A549 (cell line): ENCODE data around the gene FAM162A. TPM values are rescaled to one million over a fixed set of nuclear protein-coding genes. Genes with fewer than 3 reads are reported as not detected.
A peak's percentile ranks its signal among the peaks of the same experiment; 100 is the strongest.

Experiments used
- ATAC-seq, 2 experiments: fragments of 200-7000 bp in 1 of 2; fragments of >200 bp in 1 of 2; cut with Nextera tagmentation in 1 of 2; cut with Tn5 transposase in 1 of 2; 3 replicates each; pipeline versions ENCODE4 v1.8.0 to v1.9.1; 2018 to 2020; ENCODE audit warnings: mild to moderate bottlenecking in 1 of 2, moderate library complexity in 1 of 2
- CTCF ChIA-PET: fragments of 300-600 bp; sonication (Branson Sonifier 250); formaldehyde crosslinking; extraction: SDS; loops from one replicate; lab custom pipeline; 2021; ENCODE audit warnings: antibody characterized with exemption, inconsistent platforms; lab: Yijun Ruan, JAX
- POLR2A ChIA-PET: fragments of 350-600 bp; formaldehyde crosslinking; extraction: SDS; loops from one replicate; lab custom pipeline; 2021; ENCODE audit warnings: antibody characterized with exemption, inconsistent platforms; lab: Yijun Ruan, JAX
- DNase-seq, 2 experiments: peaks; one replicate each; pipeline versions ENCODE4 v3.0.0 to v3.0.0-alpha.2; 2011 to 2016; ENCODE audit warnings: low read depth in 1 of 2, low spot score in 1 of 2
- FAIRE-seq: peaks from 2 replicates; lab custom pipeline; 2011; peaks lifted over from hg19 to GRCh38; lab: Jason Lieb, UNC
- H3K27ac ChIP-seq, 2 experiments: fragments of >200 bp; sonication (Bioruptor Twin); formaldehyde crosslinking; 3 replicates each; pipeline ENCODE4 v1.5.1; 2016 to 2017
- H3K4me1 ChIP-seq: fragments of >200 bp; sonication (Bioruptor Twin); formaldehyde crosslinking; 3 replicates; pipeline ENCODE4 v1.6.1; 2016
- H3K4me2 ChIP-seq: fragments of >200 bp; sonication (Bioruptor Twin); formaldehyde crosslinking; 3 replicates; pipeline ENCODE4 v1.6.1; 2016
- H3K4me3 ChIP-seq: fragments of >200 bp; sonication (Bioruptor Twin); formaldehyde crosslinking; 3 replicates; pipeline ENCODE4 v1.5.1; 2016
- H3K9me3 ChIP-seq: fragments of >200 bp; sonication (Bioruptor Twin); formaldehyde crosslinking; 3 replicates; pipeline ENCODE4 v1.6.1; 2016
- BCL3 ChIP-seq: fragments of >200 bp; sonication (Bioruptor Twin); formaldehyde crosslinking; IDR thresholded peaks from 3 replicates; pipeline ENCODE4 v1.6.1; 2016
- CBX2 ChIP-seq: fragments of 200-600 bp; sonication (generic); IDR thresholded peaks from 2 replicates; pipeline ENCODE4 v1.6.1; 2016; ENCODE audit warnings: low read depth, mild to moderate bottlenecking, borderline replicate concordance
- FOSB ChIP-seq: fragments of 250-450 bp; sonication (Bioruptor Pico); IDR thresholded peaks from 2 replicates; pipeline ENCODE4 v1.5.0; 2020; ENCODE audit warnings: mild to moderate bottlenecking, moderate library complexity
- FOSL2 ChIP-seq, 2 experiments: fragments of 450-650 bp in 1 of 2; fragments of >200 bp in 1 of 2; sonication (Bioruptor Twin) in 1 of 2; formaldehyde crosslinking; IDR thresholded peaks; 2 replicates each; pipeline versions ENCODE4 v1.5.0 to v1.6.1; 2016 to 2020; ENCODE audit warnings: mild to moderate bottlenecking in 1 of 2, moderate library complexity in 1 of 2
- FOXS1 ChIP-seq: fragments of 250-450 bp; sonication (Bioruptor Pico); IDR thresholded peaks from 2 replicates; pipeline ENCODE4 v1.5.0; 2020; ENCODE audit warnings: mild to moderate bottlenecking, moderate library complexity
- HDAC2 ChIP-seq: fragments of 200-600 bp; sonication (generic); IDR thresholded peaks from 2 replicates; pipeline ENCODE4 v1.6.1; 2016
- HES2 ChIP-seq: fragments of >200 bp; sonication (Bioruptor Twin); formaldehyde crosslinking; IDR thresholded peaks from 2 replicates; pipeline ENCODE4 v1.6.1; 2016
- HOXB5 ChIP-seq: fragments of 250-450 bp; sonication (Bioruptor Pico); IDR thresholded peaks from 2 replicates; pipeline ENCODE4 v1.5.0; 2020; ENCODE audit warnings: mild to moderate bottlenecking, moderate library complexity
- JUN ChIP-seq, 2 experiments: fragments of >200 bp; sonication (Bioruptor Twin); formaldehyde crosslinking; IDR thresholded peaks; 2 replicates in 1 of 2; 3 replicates in 1 of 2; pipeline ENCODE4 v1.6.1; 2016 to 2017
- JUNB ChIP-seq: fragments of >200 bp; sonication (Bioruptor Twin); formaldehyde crosslinking; IDR thresholded peaks from 2 replicates; pipeline ENCODE4 v1.6.1; 2016
- KDM1A ChIP-seq: fragments of 200-600 bp; sonication (generic); IDR thresholded peaks from 2 replicates; pipeline ENCODE4 v1.6.1; 2016; ENCODE audit warnings: low read depth, mild to moderate bottlenecking
- MAZ ChIP-seq: fragments of 150-350 bp; IDR thresholded peaks from 2 replicates; pipeline ENCODE4 v1.6.1; 2014; ENCODE audit warnings: antibody characterized with exemption, low read depth, low read length, borderline replicate concordance
- MYC ChIP-seq: IDR thresholded peaks from 2 replicates; pipeline ENCODE4 v1.6.1; 2012; ENCODE audit warnings: mild to moderate bottlenecking, inconsistent platforms, low read length, improper control_type of control experiment, borderline replicate concordance
- NPAS2 ChIP-seq: fragments of 250-450 bp; sonication (Bioruptor Pico); IDR thresholded peaks from 2 replicates; pipeline ENCODE4 v1.8.0; 2022; ENCODE audit warnings: mild to moderate bottlenecking, moderate library complexity, borderline replicate concordance
- PHF8 ChIP-seq: fragments of 200-600 bp; sonication (generic); IDR thresholded peaks from 2 replicates; pipeline ENCODE4 v1.6.1; 2016; ENCODE audit warnings: low read depth, mild to moderate bottlenecking, antibody characterized with exemption, moderate library complexity, borderline replicate concordance
- POLR2A ChIP-seq: IDR thresholded peaks from 2 replicates; pipeline ENCODE4 v1.6.1; 2012; ENCODE audit warnings: mild to moderate bottlenecking, low read length
- POLR2AphosphoS2 ChIP-seq: conservative IDR thresholded peaks from 2 replicates; pipeline ENCODE4 v1.6.1; 2012; ENCODE audit warnings: low read length, improper control_type of control experiment, inconsistent platforms
- RCOR1 ChIP-seq: fragments of 150-350 bp; IDR thresholded peaks from 2 replicates; pipeline ENCODE4 v1.6.1; 2014; ENCODE audit warnings: antibody characterized with exemption, low read length, low read depth
- SREBF2 ChIP-seq: fragments of 450-650 bp; IDR thresholded peaks from 2 replicates; pipeline ENCODE4 v1.6.1; 2014; ENCODE audit warnings: mild to moderate bottlenecking, moderate library complexity
- TFCP2L1 ChIP-seq: fragments of 250-450 bp; sonication (Bioruptor Pico); IDR thresholded peaks from 2 replicates; pipeline ENCODE4 v1.5.0; 2021; ENCODE audit warnings: mild to moderate bottlenecking
- ZC3H11A ChIP-seq: fragments of 450-650 bp; IDR thresholded peaks from 2 replicates; pipeline ENCODE4 v1.6.1; 2014; ENCODE audit warnings: antibody characterized with exemption, mild to moderate bottlenecking
- ZSCAN20 ChIP-seq: fragments of 250-450 bp; sonication (Bioruptor Pico); IDR thresholded peaks from 2 replicates; pipeline ENCODE4 v1.8.0; 2022; ENCODE audit warnings: mild to moderate bottlenecking, moderate library complexity
- WGBS: methylation state at CpG from one replicate; pipeline ENCODE4 v1.1.6; 2017; ENCODE audit errors: missing lambda C conversion rate; 5-methylcytosine and 5-hydroxymethylcytosine counted together
- polyA plus RNA-seq, 4 experiments: library from polyadenylated mRNA; depleted of rRNA in 3 of 4; stranded (reverse); fragments of >200 nt; fragmentation: RNase III in 1 of 4; extraction: RNeasy Plus Mini Kit Qiagen cat#74134 plus additional on column Dnase treatment in 1 of 4; gene quantifications; 2 replicates in 3 of 4; 3 replicates in 1 of 4; pipeline ENCODE4 v1.2.3, GENCODE V29; 2011 to 2017
- TF ChIP-seq, protein P1 (sequence below): IDR thresholded peaks from 2 replicates; pipeline ENCODE4 v1.6.1; 2012; ENCODE audit warnings: low read depth, borderline replicate concordance
- TF ChIP-seq, protein P2 (sequence below): IDR thresholded peaks from 2 replicates; pipeline ENCODE4 v1.6.1; 2012
- TF ChIP-seq, protein P3 (sequence below): fragments of 200-600 bp; sonication (generic); IDR thresholded peaks from 2 replicates; pipeline ENCODE4 v1.6.1; 2016; ENCODE audit warnings: antibody characterized with exemption, mild to moderate bottlenecking, moderate library complexity

FAM162A gene
- polyA plus RNA-seq, 2 of the 4 experiments (the other 2 are of a cell fraction), result 41.8 to 61.1 TPM

DNA sequence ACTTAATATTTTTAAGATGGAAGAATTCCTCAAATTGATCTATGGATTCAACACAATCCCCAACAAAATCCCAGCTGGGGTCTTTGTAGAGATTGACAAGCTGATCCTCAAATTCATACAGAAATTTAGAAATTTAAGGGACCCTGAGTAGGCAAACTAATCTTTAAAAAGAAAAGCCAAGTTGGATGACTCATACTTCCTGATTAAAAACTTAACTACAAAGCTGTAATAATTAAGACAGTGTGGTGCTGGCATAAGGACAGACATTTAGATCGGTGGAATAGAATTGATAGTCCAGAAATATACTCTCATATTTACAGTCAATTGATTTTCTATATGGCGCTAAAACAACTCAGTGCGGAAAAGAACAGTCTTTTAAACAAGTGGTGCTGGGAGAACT, 11.6 kb downstream of the FAM162A start:
- FAIRE-seq, result no peak
- CTCF ChIA-PET, result interaction anchor here (0.7 to 1.3 kb wide), 4 partner anchors 12 to 633 kb away, joined by 3 to 6 read pairs (median 6); partner anchors contain the start of gene FAM162A
- DNase-seq, result no peak
- ATAC-seq, result no peak
- POLR2A ChIA-PET, result no interaction called here
- TF ChIP-seq, protein P1, sequence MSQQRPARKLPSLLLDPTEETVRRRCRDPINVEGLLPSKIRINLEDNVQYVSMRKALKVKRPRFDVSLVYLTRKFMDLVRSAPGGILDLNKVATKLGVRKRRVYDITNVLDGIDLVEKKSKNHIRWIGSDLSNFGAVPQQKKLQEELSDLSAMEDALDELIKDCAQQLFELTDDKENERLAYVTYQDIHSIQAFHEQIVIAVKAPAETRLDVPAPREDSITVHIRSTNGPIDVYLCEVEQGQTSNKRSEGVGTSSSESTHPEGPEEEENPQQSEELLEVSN, result no peak
- no peak for TF ChIP-seq FOSL2 (IDR thresholded peaks at IDR 0.05)
- peak; percentile 59 for TF ChIP-seq FOSL2 (CRISPR knock-in tag; IDR thresholded peaks at IDR 0.05)
- no peak for TF ChIP-seq CBX2
- H3K4me2 ChIP-seq, result no peak overlapping the region
- no peaks in the 10 kb centered on the region for H3K9me3 ChIP-seq
- WGBS, result 65% methylated on average over 3 of the region's 3 CpGs
- no peaks in the 10 kb centered on the region for H3K4me1 ChIP-seq
- H3K27ac ChIP-seq, result no peak overlapping the region
- H3K4me3 ChIP-seq, result no peak overlapping the region

- ATAC-seq, result no peak
- Histone ChIP-seq H3K4me1 (no peaks in the 10 kb centered on the region), H3K27ac (no peak overlapping the region), H3K4me2 (no peak overlapping the region), H3K4me3 (no peak overlapping the region), H3K9me3 (no peaks in the 10 kb centered on the region)
- CTCF ChIA-PET, result interaction anchor here (0.7 to 1.3 kb wide), 4 partner anchors 12 to 632 kb away, joined by 3 to 6 read pairs (median 6); partner anchors contain the start of gene FAM162A
- no peak for TF ChIP-seq CBX2
- TF ChIP-seq FOXS1 (CRISPR knock-in tag), result no peak
- no peak for TF ChIP-seq FOSB (CRISPR knock-in tag)
- TF ChIP-seq, protein P2, sequence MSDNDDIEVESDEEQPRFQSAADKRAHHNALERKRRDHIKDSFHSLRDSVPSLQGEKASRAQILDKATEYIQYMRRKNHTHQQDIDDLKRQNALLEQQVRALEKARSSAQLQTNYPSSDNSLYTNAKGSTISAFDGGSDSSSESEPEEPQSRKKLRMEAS, result no peak
- TF ChIP-seq JUN (IDR thresholded peaks at IDR 0.05), result no peak
- no peak for DNase-seq
- POLR2A ChIA-PET, result no interaction called here
- no peak for FAIRE-seq
Observed at GRCh38 chr3:122396511-122396910, 12.5 kb downstream of the FAM162A start.

DNA sequence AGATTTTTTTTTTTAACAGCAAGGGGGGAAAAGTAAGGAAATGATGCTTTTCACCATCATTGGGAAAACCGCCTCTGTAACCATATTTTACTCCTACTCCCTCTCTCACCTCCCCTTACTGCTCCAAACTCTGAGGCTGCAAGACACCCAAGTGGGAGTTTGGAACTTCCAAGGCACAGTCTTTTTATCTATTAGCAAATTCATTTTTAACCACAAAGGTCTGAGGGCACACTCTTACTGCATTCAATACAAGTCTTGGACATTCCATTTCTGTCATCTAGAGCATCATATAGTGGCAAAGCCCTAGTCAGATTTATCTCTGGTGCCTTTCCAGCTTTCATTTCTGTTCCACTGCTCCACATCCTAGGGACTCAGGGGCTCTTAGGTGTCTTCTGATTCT, 13.2 kb downstream of the FAM162A start:
- no peak for TF ChIP-seq POLR2AphosphoS2
- no peak for TF ChIP-seq JUNB
- TF ChIP-seq PHF8, result no peak
- no peak for TF ChIP-seq HES2
- TF ChIP-seq MAZ, result no peak
- TF ChIP-seq NPAS2 (CRISPR knock-in tag), result no peak
- no peak for TF ChIP-seq RCOR1
- TF ChIP-seq TFCP2L1 (CRISPR knock-in tag), result no peak
- TF ChIP-seq CBX2, result no peak
- TF ChIP-seq MYC, result no peak
- TF ChIP-seq, protein P1, result no peak
- no peak for TF ChIP-seq SREBF2
- TF ChIP-seq POLR2A, result no peak
- TF ChIP-seq, protein P3, sequence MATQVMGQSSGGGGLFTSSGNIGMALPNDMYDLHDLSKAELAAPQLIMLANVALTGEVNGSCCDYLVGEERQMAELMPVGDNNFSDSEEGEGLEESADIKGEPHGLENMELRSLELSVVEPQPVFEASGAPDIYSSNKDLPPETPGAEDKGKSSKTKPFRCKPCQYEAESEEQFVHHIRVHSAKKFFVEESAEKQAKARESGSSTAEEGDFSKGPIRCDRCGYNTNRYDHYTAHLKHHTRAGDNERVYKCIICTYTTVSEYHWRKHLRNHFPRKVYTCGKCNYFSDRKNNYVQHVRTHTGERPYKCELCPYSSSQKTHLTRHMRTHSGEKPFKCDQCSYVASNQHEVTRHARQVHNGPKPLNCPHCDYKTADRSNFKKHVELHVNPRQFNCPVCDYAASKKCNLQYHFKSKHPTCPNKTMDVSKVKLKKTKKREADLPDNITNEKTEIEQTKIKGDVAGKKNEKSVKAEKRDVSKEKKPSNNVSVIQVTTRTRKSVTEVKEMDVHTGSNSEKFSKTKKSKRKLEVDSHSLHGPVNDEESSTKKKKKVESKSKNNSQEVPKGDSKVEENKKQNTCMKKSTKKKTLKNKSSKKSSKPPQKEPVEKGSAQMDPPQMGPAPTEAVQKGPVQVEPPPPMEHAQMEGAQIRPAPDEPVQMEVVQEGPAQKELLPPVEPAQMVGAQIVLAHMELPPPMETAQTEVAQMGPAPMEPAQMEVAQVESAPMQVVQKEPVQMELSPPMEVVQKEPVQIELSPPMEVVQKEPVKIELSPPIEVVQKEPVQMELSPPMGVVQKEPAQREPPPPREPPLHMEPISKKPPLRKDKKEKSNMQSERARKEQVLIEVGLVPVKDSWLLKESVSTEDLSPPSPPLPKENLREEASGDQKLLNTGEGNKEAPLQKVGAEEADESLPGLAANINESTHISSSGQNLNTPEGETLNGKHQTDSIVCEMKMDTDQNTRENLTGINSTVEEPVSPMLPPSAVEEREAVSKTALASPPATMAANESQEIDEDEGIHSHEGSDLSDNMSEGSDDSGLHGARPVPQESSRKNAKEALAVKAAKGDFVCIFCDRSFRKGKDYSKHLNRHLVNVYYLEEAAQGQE, result no peak
- TF ChIP-seq ZSCAN20, result no peak
- no peak for TF ChIP-seq ZC3H11A
- TF ChIP-seq HDAC2, result no peak
- TF ChIP-seq KDM1A, result no peak
- no peak for TF ChIP-seq HOXB5 (CRISPR knock-in tag)
- no peak for TF ChIP-seq BCL3
- ChIA-PET CTCF (interaction anchor here (1.2 to 1.4 kb wide), 2 partner anchors 12 to 18 kb away, joined by 4 to 7 read pairs; partner anchors contain the start of gene FAM162A), POLR2A (no interaction called here)
- FAIRE-seq, result no peak
- 97% methylated on average over 1 of the region's 1 CpG for WGBS
- no peak for ATAC-seq
- Histone ChIP-seq H3K9me3 (no peaks in the 10 kb centered on the region), H3K27ac (no peak overlapping the region), H3K4me2 (no peak overlapping the region), H3K4me1 (no peaks in the 10 kb centered on the region), H3K4me3 (no peak overlapping the region)
- DNase-seq, result no peak
